Neural crest cell (in vitro differentiated cells): ENCODE measurements around the gene BTBD9. TPM values are rescaled to one million over a fixed set of nuclear protein-coding genes. Genes with fewer than 3 reads are reported as not detected.

Source experiments
- DNase-seq: peaks from one replicate; pipeline ENCODE4 v3.0.0; 2021; ENCODE audit warnings: low read depth, mixed read lengths, low spot score
- H3K27ac Mint-ChIP-seq: one replicate; pipeline ENCODE4 v1.8.0; 2021; ENCODE audit warnings: mild to moderate bottlenecking, mixed read lengths; ENCODE audit not compliant: unreplicated experiment
- H3K27me3 Mint-ChIP-seq: 2 replicates; pipeline ENCODE4 v1.8.0; 2021; ENCODE audit warnings: low read depth, mild to moderate bottlenecking, mixed read lengths
- H3K36me3 Mint-ChIP-seq: 2 replicates; pipeline ENCODE4 v1.8.0; 2021; ENCODE audit warnings: low read depth, mild to moderate bottlenecking, mixed read lengths
- H3K4me1 Mint-ChIP-seq: 2 replicates; pipeline ENCODE4 v1.8.0; 2021; ENCODE audit warnings: mixed read lengths
- H3K4me3 Mint-ChIP-seq: one replicate; pipeline ENCODE4 v1.8.0; 2021; ENCODE audit warnings: mild to moderate bottlenecking, mixed read lengths
- H3K9me3 Mint-ChIP-seq: 2 replicates; pipeline ENCODE4 v1.8.0; 2021; ENCODE audit warnings: mixed read lengths
- total RNA-seq: library from RNA; stranded (reverse); gene quantifications from 2 replicates; pipeline ENCODE4 v1.2.1, GENCODE V29; 2021
- TF ChIP-seq, protein P1 (sequence below): fragments of 200-600 bp; sonication (generic); conservative IDR thresholded peaks from 2 replicates; pipeline ENCODE4 v1.5.0; 2021; ENCODE audit warnings: antibody characterized with exemption, mild to moderate bottlenecking

BTBD9 gene
- total RNA-seq, 1 donor from 2014 or later, result 18.0 TPM

DNA sequence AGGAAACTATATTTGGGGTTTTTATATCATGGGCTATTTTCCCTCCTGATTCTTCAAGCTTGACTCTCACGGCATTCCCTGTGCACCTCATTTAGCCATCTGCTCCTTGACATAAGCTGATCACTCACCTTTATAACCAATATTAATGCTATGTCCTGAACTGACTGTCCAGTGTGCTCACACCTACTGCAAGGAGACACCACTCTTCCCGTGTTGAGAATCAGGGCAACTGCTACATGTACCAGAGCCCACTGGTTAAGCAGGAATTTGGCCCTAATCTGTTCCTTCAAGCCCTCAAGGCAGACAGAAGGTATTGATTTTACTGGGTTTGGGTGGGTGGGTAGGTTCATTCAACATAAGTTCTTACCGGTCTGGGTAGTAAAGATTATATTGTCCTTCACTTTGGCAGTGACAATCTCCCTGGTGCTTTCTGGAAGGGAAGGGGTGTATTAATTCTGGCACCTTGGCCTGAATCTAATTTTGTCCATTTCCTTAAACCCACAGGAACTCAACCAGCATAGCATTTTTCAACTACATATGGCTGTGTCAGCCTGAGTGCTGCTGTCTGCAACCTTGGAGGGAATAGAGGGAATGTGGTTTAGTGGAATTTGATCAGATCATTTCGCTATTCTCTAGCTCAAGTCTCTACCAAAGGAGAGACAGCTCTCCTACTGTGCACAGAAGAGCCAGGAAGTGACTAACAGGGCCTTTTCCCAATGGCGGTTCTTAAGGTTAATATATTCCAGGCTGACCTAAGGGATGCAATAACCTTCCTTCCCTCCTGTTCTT lies 293.2 kb downstream of the BTBD9 start:
- H3K4me1 Mint-ChIP-seq, result peaks cover 28% of the 10 kb centered on the region
- H3K27ac Mint-ChIP-seq, result no peak overlapping the region
- H3K36me3 Mint-ChIP-seq, result no peaks in the 10 kb centered on the region

DNA sequence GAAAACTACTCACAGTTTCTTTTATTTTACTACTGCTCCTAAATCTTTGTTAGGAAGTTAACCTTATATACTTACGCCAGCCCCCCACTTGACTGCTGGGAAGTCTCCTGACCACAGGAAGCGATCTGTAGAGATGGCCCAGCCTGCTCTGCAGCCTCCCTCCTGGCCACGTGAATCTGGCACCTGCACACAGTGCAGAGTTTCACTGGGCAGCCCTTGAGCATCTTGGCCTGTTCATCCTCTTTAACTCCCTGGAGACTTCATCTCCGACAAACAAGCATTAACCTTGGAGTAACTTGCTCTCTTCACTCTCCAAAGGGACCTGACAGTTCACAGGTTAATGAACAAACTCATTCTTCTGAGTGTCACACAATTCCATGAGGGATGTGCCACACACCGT lies 294.1 kb downstream of the BTBD9 start:
- peaks cover 21% of the 10 kb centered on the region for H3K4me1 Mint-ChIP-seq

More for the DNA sequence above, 293.2 kb downstream of the BTBD9 start:
- H3K9me3 Mint-ChIP-seq, result no peaks in the 10 kb centered on the region
- H3K27me3 Mint-ChIP-seq, result no peaks in the 10 kb centered on the region
- H3K4me3 Mint-ChIP-seq, result no peak overlapping the region
- TF ChIP-seq, protein P1, sequence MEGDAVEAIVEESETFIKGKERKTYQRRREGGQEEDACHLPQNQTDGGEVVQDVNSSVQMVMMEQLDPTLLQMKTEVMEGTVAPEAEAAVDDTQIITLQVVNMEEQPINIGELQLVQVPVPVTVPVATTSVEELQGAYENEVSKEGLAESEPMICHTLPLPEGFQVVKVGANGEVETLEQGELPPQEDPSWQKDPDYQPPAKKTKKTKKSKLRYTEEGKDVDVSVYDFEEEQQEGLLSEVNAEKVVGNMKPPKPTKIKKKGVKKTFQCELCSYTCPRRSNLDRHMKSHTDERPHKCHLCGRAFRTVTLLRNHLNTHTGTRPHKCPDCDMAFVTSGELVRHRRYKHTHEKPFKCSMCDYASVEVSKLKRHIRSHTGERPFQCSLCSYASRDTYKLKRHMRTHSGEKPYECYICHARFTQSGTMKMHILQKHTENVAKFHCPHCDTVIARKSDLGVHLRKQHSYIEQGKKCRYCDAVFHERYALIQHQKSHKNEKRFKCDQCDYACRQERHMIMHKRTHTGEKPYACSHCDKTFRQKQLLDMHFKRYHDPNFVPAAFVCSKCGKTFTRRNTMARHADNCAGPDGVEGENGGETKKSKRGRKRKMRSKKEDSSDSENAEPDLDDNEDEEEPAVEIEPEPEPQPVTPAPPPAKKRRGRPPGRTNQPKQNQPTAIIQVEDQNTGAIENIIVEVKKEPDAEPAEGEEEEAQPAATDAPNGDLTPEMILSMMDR, result no peak
- DNase-seq, result no peak

DNA sequence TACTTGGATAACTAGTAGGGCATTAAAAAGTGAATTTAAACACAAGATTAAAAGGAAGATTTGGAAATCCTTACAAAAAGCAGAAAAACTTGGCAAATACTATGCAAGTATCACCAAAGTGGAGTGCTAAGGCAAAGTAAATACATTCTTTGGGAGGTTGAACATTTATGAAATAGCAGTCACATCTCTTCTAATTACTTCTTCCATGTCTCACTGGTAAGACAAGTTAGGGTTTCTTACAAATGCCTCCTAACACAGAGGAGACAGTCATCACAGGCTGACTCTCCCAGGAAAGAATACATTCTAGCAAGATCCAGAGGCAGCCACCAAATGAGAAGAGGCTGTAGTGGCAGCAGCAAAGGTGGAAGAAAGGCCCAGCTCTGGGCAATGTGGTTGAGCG lies 298.2 kb downstream of the BTBD9 start:
- Mint-ChIP-seq H3K27me3 (no peaks in the 10 kb centered on the region), H3K27ac (no peak overlapping the region), H3K36me3 (no peaks in the 10 kb centered on the region), H3K9me3 (no peaks in the 10 kb centered on the region), H3K4me1 (peaks cover under 1% of the 10 kb centered on the region), H3K4me3 (no peak overlapping the region)
- no peak for DNase-seq
- TF ChIP-seq, protein P1, result no peak

More for the DNA sequence above, 294.1 kb downstream of the BTBD9 start:
- DNase-seq, result no peak
- Mint-ChIP-seq H3K9me3 (no peaks in the 10 kb centered on the region), H3K27ac (no peak overlapping the region), H3K27me3 (no peaks in the 10 kb centered on the region), H3K4me3 (no peak overlapping the region), H3K36me3 (no peaks in the 10 kb centered on the region)
- TF ChIP-seq, protein P1, result no peak

DNA sequence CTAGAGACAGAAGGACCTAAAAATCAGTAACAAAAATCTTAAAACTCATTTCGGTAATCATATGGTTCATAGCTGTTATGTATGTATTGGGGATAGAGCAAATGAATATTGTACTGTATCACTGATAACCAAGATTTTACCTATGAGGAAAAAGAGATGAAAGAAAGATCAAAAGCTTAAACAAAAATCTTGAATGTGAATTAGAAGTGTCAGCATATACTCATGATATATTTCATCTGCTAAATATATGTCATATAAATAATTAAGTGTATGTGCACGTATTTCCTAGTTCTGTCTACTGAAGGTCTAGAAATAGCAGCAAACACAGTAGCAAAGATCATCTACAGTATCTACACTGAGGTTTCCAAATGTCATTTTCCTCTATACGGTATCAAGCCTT lies 299.8 kb downstream of the BTBD9 start:
- no peak overlapping the region for H3K4me3 Mint-ChIP-seq
- H3K9me3 Mint-ChIP-seq, result peaks cover 1% of the 10 kb centered on the region
- DNase-seq, result no peak
- H3K27ac Mint-ChIP-seq, result no peak overlapping the region
- TF ChIP-seq, protein P1, result no peak
- H3K27me3 Mint-ChIP-seq, result no peaks in the 10 kb centered on the region
- H3K4me1 Mint-ChIP-seq, result no peaks in the 10 kb centered on the region
- H3K36me3 Mint-ChIP-seq, result no peaks in the 10 kb centered on the region

DNA sequence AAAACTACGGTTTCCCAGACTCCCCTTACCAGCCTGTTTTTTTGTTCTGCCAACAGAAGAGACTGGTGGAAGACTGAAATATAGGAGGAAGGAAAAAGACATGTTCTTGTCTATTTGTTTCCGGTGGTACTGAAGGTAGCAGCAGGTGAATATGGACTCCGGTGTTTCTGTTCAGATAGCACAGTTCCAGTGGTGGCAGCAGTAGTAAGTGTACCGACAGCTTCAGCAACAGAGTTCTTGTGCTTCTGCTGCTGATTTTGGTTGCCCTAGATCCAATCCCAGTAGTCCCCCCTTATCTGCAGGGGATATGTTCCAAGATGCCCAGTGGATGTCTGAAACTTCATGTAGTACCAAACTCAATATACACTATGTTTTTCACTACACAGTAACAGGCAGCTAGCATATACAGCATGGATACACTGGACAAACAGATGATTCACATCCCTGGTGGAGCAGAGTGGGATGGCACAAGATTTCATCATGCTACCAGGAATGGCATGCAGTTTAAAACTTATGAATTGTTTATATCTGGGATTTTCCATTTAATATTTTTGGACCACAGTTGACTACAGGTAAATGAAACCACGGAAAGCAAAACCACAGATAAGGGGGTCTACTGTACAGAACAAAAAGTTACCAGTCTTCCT lies 301.8 kb downstream of the BTBD9 start:
- H3K27ac Mint-ChIP-seq, result no peak overlapping the region
- H3K4me3 Mint-ChIP-seq, result no peak overlapping the region
- TF ChIP-seq, protein P1, result peak; percentile 27
- peaks cover 3% of the 10 kb centered on the region for H3K9me3 Mint-ChIP-seq
- DNase-seq, result no peak
- no peaks in the 10 kb centered on the region for H3K4me1 Mint-ChIP-seq
- H3K27me3 Mint-ChIP-seq, result no peaks in the 10 kb centered on the region
- peaks cover 4% of the 10 kb centered on the region for H3K36me3 Mint-ChIP-seq
